Measurements from ENCODE around the gene PHPT1. TPM values are rescaled to one million over a fixed set of nuclear protein-coding genes. Genes with fewer than 3 reads are reported as not detected.
A peak's percentile ranks its signal among the peaks of the same experiment; 100 is the strongest.
"Not testable (repeated sequence)": the region's sequence is repeated elsewhere in the genome, so short reads cannot be mapped to it uniquely, and the experiment has no call there.

Gene PHPT1
- total and polyA plus RNA-seq, 7 donors: 39.0 to 144 (median 73.1) TPM

- intact Hi-C loops (cut with DNase I): loop anchor here (2.0 to 10.0 kb wide), 2 partner anchors 102 to 192 kb away; partner anchors contain the start of genes C8G, FBXW5 and FUT7
- H3K4me1 ChIP-seq: peaks cover 0 to 65% (median 58%) of the 10 kb centered on the region in 4 donors
- peak; percentile 87 for DNase-seq
- H3K36me3 ChIP-seq: peaks cover 0 to 29% (median 15%) of the 10 kb centered on the region in 4 donors
- H3K27me3 ChIP-seq: peaks cover 29 to 49% (median 42%) of the 10 kb centered on the region in 3 donors
- peak within 1 kb of the TSS in 2 of 4 donors; percentile 43 to 55 for H3K27ac ChIP-seq
- peak within 1 kb of the TSS; percentile 14 to 45 (median 38) for H3K4me3 ChIP-seq
- not testable (repeated sequence) for H3K9me3 ChIP-seq
- TF ChIP-seq CTCF (IDR thresholded peaks at IDR 0.05) (peak; percentile 80 to 94 (median 84)), POLR2AphosphoS5 (IDR thresholded peaks at IDR 0.05) (peak in 2 of 4 donors; percentile 14 to 39)
- 1% methylated on average over 23 to 27 of the region's 27 CpGs for WGBS, 2 donors
Observed at GRCh38 chr9:136842380-136842948, 6.7 kb upstream of the PHPT1 start, which contains the start of gene AJM1. Gene AJM1 (plus strand): TSS chr9:136842478. CDS start chr9:136844415, 1,937 bp downstream.

GRCh38 chr9:136843159-136843800 is 5.9 kb upstream of the PHPT1 start:
- intact Hi-C loops (cut with DNase I): loop anchor here (2.0 to 10.0 kb wide), 2 partner anchors 102 to 192 kb away; partner anchors contain the start of genes C8G, FBXW5 and FUT7
- peaks cover 0 to 74% (median 66%) of the 10 kb centered on the region in 4 donors for H3K4me1 ChIP-seq
- not testable (repeated sequence) for DNase-seq, H3K9me3 ChIP-seq, H3K4me3 ChIP-seq
- H3K36me3 ChIP-seq: peaks cover 0 to 24% (median 15%) of the 10 kb centered on the region in 4 donors
- 10 to 16% methylated on average over 21 of the region's 21 CpGs for WGBS, 2 donors
- peaks cover 30 to 57% (median 50%) of the 10 kb centered on the region in 3 donors for H3K27me3 ChIP-seq
- peak overlapping the region in 1 of 4 donors; percentile 55 for H3K27ac ChIP-seq

- intact Hi-C loops (cut with DNase I): loop anchor here (2.0 to 10.0 kb wide), 2 partner anchors 101 to 191 kb away; partner anchors contain the start of genes C8G, FBXW5 and FUT7
- DNase-seq, H3K4me3 ChIP-seq, H3K27ac ChIP-seq, H3K9me3 ChIP-seq: not testable (repeated sequence)
- 13 to 34% methylated on average over 99 of the region's 99 CpGs for WGBS, 2 donors
- peak; percentile 47 to 77 (median 62) for TF ChIP-seq CTCF (IDR thresholded peaks at IDR 0.05)
- H3K27me3 ChIP-seq: peaks cover 30 to 61% (median 52%) of the 10 kb centered on the region in 3 donors
- H3K36me3 ChIP-seq: peaks cover 0 to 16% (median 12%) of the 10 kb centered on the region in 4 donors
- H3K4me1 ChIP-seq: peaks cover 0 to 78% (median 70%) of the 10 kb centered on the region in 4 donors
Observed at GRCh38 chr9:136843801-136844740, 5.1 kb upstream of the PHPT1 start.

DNA sequence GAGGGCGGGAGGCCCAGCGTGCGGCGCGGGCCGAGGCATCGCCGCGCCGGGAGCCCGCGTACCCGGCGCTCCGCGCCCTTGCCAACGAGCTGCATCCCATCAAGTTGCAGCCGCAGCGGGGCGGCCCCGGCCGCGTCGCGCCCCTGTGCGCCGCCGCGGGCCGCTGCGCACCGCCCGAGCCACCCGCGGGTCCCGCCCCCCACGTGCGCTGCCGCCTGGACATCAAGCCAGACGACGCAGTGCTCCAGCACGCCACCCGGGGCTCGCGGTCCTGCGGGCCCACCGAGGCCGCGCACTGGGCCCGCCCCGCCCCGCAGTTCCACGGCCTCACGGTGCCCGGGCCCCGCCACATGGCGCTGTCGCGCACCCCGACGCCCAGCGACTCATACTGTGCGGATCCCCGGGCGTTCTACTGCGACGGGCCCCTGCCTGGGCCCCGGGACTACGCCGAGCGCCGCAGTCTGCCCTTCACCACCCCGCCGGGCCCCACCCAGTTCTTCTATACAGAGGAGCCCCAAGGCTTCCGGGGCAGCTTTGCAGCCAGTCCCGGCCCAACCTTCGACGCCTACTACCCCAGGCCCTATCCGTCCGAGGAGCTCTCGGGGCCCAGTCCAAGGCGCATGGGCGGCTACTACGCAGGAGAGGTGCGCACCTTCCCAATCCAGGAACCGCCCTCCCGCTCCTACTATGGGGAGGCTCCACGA is 4.3 kb upstream of the PHPT1 start:
- no peak for DNase-seq
- peaks cover 30 to 61% (median 52%) of the 10 kb centered on the region in 3 donors for H3K27me3 ChIP-seq
- no peak overlapping the region for H3K4me3 ChIP-seq
- H3K9me3 ChIP-seq: no peaks in the 10 kb centered on the region
- no peak overlapping the region for H3K27ac ChIP-seq
- intact Hi-C loops (cut with DNase I): loop anchor here (10.0 kb wide), 1 partner anchor 190 kb away; the partner anchor contains the start of gene FUT7
- 28 to 66% methylated on average over 88 of the region's 88 CpGs for WGBS, 2 donors
- TF ChIP-seq POLR2A (IDR thresholded peaks at IDR 0.05): no peak
- TF ChIP-seq POLR2AphosphoS5 (IDR thresholded peaks at IDR 0.05): no peak
- TF ChIP-seq EP300 (IDR thresholded peaks at IDR 0.05): no peak
- no peak for TF ChIP-seq CTCF (IDR thresholded peaks at IDR 0.05)
- H3K36me3 ChIP-seq: peaks cover 0 to 8% (median 4%) of the 10 kb centered on the region in 4 donors
- peaks cover 0 to 81% (median 74%) of the 10 kb centered on the region in 4 donors for H3K4me1 ChIP-seq

Data from sigmoid colon (tissue), 7 donors.